OCI-LY7 (cell line): ENCODE data around the gene ACP4.

ENCODE experiments used
- CTCF ChIP-seq: fragments of 200-600 bp; sonication (generic); conservative IDR thresholded peaks from 2 replicates; pipeline ENCODE4 v1.5.1; 2014; ENCODE audit warnings: mild to moderate bottlenecking, antibody characterized with exemption, low read length, moderate library complexity, mixed read lengths
- EZH2phosphoT487 ChIP-seq: fragments of 200-600 bp; sonication (generic); IDR thresholded peaks from 2 replicates; pipeline ENCODE4 v1.6.1; 2018; ENCODE audit warnings: low read depth, borderline replicate concordance, mild to moderate bottlenecking, mixed run types, antibody characterized with exemption, low read length, moderate library complexity, mixed read lengths

GRCh38 chr19:50741179-50741933 is 48.9 kb upstream of the ACP4 start:
- no peak for TF ChIP-seq CTCF
- no peak for TF ChIP-seq EZH2phosphoT487
